ENCODE data around the gene CARD8. TPM values are rescaled to one million over a fixed set of nuclear protein-coding genes. Genes with fewer than 3 reads are reported as not detected.

CARD8 gene
- total RNA-seq, 1 experiment from 2014 or later, result 32.3 TPM

DNA sequence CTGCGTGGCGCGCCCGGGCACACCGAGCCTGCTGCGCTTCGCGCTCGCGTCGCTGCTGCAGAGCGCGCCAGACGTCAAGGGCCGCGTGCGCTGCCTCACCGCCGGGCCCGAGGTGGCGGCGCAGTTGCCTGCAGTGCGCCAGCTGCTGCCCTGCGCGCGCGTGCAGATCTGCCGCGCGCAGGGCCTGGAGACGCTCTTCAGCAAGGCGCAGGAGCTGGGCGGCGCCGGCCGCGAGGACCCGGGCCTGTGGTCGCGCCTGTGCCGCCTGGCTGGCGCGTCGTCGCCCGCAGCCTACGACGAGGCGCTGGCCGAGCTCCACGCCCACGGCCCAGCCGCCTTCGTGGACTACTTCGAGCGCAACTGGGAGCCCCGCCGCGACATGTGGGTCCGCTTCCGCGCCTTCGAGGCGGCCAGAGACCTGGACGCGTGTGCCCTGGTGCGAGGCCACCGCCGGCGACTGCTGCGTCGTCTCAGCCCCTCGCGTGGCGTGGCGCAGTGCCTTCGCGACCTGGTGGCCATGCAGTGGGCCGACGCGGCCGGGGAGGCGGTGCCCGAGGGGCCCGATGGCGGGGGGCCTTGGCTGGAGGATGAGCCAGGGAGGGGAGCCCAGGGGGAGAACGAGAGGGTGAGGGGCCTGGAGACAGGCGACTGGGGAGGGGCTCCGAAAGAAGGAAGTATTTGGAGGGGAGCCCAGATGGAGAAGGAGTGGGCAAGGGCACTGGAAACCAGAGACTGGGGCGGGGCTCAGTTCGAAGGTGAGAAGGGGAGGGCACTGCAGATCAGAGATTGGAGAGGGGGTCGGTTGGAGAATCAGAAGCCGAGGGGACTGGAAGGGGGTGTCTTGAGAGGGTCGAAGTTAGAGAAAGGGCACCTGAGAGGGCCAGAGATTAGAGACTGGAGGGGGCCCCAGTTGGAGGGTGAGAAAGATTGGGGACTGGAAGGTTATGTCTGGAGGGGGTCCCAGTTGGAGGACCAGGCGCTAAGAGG is 60.6 kb downstream of the CARD8 start:
- H3K27ac Mint-ChIP-seq (ENCODE audit: unreplicated experiment), result no peak overlapping the region

DNA sequence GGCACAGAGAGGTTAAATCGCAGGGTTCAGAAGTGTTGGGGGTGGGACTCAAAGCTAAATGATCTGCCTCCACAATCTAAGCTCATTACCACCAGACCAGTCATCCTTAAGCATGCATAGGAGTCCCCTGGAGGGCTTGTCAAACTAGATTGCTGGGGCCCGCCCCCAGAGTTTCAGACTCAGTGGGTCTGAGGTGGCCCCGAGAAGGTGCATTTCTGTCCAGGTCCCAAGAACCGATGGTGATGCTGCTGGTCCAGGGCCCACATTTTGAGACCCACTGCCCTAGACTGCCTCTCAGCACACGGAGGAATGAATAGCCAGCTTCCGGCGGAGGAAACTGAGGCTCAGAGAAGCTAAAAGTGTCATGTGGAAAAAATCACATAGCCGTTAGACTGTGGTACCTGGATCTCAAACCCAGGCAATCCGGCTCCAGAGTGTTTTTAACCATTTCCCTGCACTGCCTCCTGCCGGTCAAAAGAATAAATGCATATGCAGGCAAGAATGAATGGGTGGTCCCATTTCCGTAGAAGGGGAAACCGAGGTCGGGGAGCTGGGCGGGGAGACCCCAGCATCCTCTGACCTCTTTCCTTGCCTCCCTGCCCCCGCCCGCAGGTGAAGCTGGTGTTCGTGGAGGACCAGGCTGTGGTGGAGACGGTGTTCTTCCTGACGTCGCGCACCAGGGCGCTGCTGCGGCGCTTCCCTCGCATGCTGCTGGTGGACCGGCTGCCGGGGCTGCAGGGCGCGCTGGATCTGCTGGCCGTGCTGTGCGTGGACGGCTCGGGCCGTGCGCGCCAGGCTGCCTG is 61.5 kb downstream of the CARD8 start:
- DNase-seq, result peak; percentile 20
- peaks cover 15% of the 10 kb centered on the region for H3K36me3 Mint-ChIP-seq (ENCODE audit: insufficient read depth, unreplicated experiment)
- intact Hi-C loops (cut with micrococcal nuclease; ENCODE audit: unreplicated experiment), result no loop called here
- no peak overlapping the region for H3K27ac Mint-ChIP-seq (ENCODE audit: unreplicated experiment)
- H3K4me3 Mint-ChIP-seq (ENCODE audit: low read depth, unreplicated experiment), result no peak overlapping the region
- BruUV-seq (replicated peaks), result no TSS peak
- no peaks in the 10 kb centered on the region for H3K9me3 Mint-ChIP-seq (ENCODE audit: low read depth, unreplicated experiment)
- TF ChIP-seq, protein P1, sequence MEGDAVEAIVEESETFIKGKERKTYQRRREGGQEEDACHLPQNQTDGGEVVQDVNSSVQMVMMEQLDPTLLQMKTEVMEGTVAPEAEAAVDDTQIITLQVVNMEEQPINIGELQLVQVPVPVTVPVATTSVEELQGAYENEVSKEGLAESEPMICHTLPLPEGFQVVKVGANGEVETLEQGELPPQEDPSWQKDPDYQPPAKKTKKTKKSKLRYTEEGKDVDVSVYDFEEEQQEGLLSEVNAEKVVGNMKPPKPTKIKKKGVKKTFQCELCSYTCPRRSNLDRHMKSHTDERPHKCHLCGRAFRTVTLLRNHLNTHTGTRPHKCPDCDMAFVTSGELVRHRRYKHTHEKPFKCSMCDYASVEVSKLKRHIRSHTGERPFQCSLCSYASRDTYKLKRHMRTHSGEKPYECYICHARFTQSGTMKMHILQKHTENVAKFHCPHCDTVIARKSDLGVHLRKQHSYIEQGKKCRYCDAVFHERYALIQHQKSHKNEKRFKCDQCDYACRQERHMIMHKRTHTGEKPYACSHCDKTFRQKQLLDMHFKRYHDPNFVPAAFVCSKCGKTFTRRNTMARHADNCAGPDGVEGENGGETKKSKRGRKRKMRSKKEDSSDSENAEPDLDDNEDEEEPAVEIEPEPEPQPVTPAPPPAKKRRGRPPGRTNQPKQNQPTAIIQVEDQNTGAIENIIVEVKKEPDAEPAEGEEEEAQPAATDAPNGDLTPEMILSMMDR (IDR thresholded peaks at IDR 0.05; ENCODE audit: unreplicated experiment), result peak; percentile 60
- H3K4me1 Mint-ChIP-seq (ENCODE audit: low read depth, unreplicated experiment), result no peaks in the 10 kb centered on the region
- no peaks in the 10 kb centered on the region for H3K27me3 Mint-ChIP-seq (ENCODE audit: unreplicated experiment)
- CTCF ChIA-PET, result no interaction called here

More for the DNA sequence above, 60.6 kb downstream of the CARD8 start:
- Mint-ChIP-seq H3K9me3 (ENCODE audit: low read depth, unreplicated experiment) (no peaks in the 10 kb centered on the region), H3K4me1 (ENCODE audit: low read depth, unreplicated experiment) (no peaks in the 10 kb centered on the region), H3K36me3 (ENCODE audit: insufficient read depth, unreplicated experiment) (peaks cover 15% of the 10 kb centered on the region), H3K4me3 (ENCODE audit: low read depth, unreplicated experiment) (no peak overlapping the region), H3K27me3 (ENCODE audit: unreplicated experiment) (no peaks in the 10 kb centered on the region)
- no TSS peak for BruUV-seq (replicated peaks)
- CTCF ChIA-PET, result no interaction called here
- DNase-seq, result no peak
- TF ChIP-seq, protein P1 (IDR thresholded peaks at IDR 0.05; ENCODE audit: unreplicated experiment), result no peak
- intact Hi-C loops (cut with micrococcal nuclease; ENCODE audit: unreplicated experiment), result no loop called here

DNA sequence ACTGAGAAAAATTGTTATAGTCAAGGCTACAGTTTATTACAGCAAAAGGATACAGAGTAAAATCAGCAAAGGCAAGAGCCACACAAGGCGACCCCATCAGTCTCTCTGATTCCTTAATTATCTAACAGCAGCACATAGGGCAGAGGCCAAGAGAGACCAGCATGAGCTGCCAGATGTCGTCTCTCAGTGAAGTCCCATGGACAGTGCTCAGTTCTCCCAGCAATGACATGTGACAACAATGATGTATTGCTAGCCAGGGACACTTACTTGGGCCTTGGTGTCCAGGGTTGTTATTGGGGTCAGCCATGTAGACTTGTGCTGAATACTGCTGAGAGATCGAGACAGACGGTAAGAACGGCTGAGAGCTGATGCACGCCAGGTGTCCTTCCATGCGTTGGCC is 63.0 kb downstream of the CARD8 start:
- no peaks in the 10 kb centered on the region for H3K27me3 Mint-ChIP-seq (ENCODE audit: unreplicated experiment)
- no peak for DNase-seq
- TF ChIP-seq, protein P1 (IDR thresholded peaks at IDR 0.05; ENCODE audit: unreplicated experiment), result no peak
- no TSS peak for BruUV-seq (replicated peaks)
- intact Hi-C loops (cut with micrococcal nuclease; ENCODE audit: unreplicated experiment), result no loop called here
- no peak overlapping the region for H3K27ac Mint-ChIP-seq (ENCODE audit: unreplicated experiment)
- CTCF ChIA-PET, result no interaction called here
- no peaks in the 10 kb centered on the region for H3K9me3 Mint-ChIP-seq (ENCODE audit: low read depth, unreplicated experiment)
- peaks cover 15% of the 10 kb centered on the region for H3K36me3 Mint-ChIP-seq (ENCODE audit: insufficient read depth, unreplicated experiment)
- no peaks in the 10 kb centered on the region for H3K4me1 Mint-ChIP-seq (ENCODE audit: low read depth, unreplicated experiment)
- H3K4me3 Mint-ChIP-seq (ENCODE audit: low read depth, unreplicated experiment), result no peak overlapping the region

DNA sequence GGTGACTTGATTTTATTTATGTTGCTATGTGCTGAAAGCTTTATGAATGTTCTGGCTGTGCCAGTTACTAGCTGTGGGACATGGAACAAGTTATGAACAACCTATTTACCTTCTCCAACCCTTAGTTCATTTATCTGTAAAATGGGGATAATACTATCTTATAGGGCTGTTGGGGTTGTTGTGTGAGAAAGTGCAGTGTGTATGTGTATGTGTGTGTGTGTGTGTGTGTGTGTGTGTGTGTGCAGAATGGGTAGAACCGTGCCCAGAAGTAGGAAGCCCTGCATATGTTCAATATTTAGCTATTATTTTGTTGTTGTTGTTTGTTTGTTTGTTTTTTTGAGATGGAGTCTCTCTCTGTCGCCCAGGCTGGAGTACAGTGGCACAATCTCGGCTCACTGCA is 64.8 kb downstream of the CARD8 start:
- TF ChIP-seq, protein P1 (IDR thresholded peaks at IDR 0.05; ENCODE audit: unreplicated experiment), result no peak
- no peaks in the 10 kb centered on the region for H3K27me3 Mint-ChIP-seq (ENCODE audit: unreplicated experiment)
- intact Hi-C loops (cut with micrococcal nuclease; ENCODE audit: unreplicated experiment), result no loop called here
- H3K4me3 Mint-ChIP-seq (ENCODE audit: low read depth, unreplicated experiment), result no peak overlapping the region
- H3K9me3 Mint-ChIP-seq (ENCODE audit: low read depth, unreplicated experiment), result no peaks in the 10 kb centered on the region
- H3K36me3 Mint-ChIP-seq (ENCODE audit: insufficient read depth, unreplicated experiment), result peaks cover 17% of the 10 kb centered on the region
- no peak overlapping the region for H3K27ac Mint-ChIP-seq (ENCODE audit: unreplicated experiment)
- CTCF ChIA-PET, result interaction anchor here (1.0 to 1.3 kb wide), 3 partner anchors 13 to 69 kb away, joined by 3 to 6 read pairs (median 4); no protein-coding TSS in a partner anchor
- BruUV-seq (replicated peaks), result no TSS peak
- no peaks in the 10 kb centered on the region for H3K4me1 Mint-ChIP-seq (ENCODE audit: low read depth, unreplicated experiment)
- DNase-seq, result no peak

Measured in Calu3 (cell line).